GM19025 (cell line): ENCODE measurements around the gene PFDN6.
"Not testable (repeated sequence)": the region's sequence is repeated elsewhere in the genome, so short reads cannot be mapped to it uniquely, and the experiment has no call there.

Experiments used
- ATAC-seq: cut with Tn5 transposase; IDR thresholded peaks from one replicate; pipeline ENCODE4 v1.9.1; 2021; ENCODE audit warnings: mild to moderate bottlenecking, low read depth, moderate library complexity; ENCODE audit not compliant: unreplicated experiment

Gene PFDN6

DNA sequence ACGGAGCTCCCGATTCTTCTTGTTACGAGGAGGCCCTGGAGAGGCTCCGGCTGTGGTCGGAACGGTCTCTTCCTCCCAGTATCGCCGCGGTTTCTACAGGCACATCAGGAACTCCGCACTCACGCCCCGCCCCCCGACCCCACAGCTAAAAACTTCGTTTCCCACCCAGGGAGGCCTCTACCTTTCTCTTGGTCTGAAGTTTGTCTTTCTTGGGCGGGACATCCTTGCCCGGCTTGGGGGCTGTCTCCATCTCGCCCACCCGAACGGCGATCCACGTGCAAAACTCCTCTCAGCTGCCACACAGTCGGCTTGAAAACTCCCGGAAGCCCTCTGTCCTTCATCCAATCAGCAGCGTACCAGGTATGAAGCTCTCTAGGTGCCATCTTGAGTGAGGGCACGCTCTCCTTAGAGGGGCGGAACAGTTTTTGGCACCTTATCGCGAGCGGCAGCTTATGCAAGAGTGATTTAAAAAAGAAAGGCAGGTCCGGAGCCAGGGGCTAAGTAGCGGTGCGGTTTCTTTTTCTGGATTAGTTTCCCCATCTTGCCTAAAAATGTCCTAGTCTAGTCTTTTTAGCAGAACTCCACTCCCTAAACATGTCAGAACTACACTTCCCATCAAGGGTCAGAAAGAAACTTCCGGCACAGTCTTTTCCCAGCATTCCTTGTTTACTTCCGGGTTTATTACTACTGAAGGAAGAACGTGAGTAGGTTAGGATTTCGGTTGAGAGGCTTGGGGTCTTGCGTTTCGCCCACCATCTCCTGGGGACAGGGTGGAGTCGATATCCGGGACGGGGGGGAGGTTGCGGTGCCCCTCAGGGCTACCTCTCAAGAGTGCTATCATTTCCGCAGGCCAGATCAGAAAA, at the start of gene PFDN6, which contains the start of gene WDR46:
Gene PFDN6, plus strand, starts transcription at position 681 of the 863 bp plus-strand sequence. CDS start 256 bp downstream, outside the sequence.
Gene WDR46, minus strand, starts transcription at position 319 of the 863 bp plus-strand sequence. Its CDS starts 69 bp downstream, at position 250.
- ATAC-seq = peak; percentile 91

DNA sequence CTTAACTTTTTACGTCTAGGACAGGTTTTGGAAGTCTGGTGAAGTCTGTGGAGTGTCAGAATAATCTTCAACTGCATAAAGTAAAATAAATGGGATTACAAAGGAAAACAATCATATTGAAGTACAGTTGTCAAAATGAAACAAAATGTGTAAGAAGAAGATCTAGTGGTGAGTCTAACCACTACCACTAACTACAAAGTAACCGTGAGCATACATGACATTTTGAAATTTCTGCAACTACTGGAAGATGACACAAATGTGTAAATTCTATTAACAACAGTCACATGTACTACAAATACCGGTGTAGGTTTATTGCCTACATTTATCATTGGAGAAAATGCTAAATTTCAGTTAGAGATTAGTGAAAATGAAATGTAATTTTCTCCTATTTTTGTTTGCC, 47.4 kb upstream of the PFDN6 start:
- ATAC-seq = no peak

DNA sequence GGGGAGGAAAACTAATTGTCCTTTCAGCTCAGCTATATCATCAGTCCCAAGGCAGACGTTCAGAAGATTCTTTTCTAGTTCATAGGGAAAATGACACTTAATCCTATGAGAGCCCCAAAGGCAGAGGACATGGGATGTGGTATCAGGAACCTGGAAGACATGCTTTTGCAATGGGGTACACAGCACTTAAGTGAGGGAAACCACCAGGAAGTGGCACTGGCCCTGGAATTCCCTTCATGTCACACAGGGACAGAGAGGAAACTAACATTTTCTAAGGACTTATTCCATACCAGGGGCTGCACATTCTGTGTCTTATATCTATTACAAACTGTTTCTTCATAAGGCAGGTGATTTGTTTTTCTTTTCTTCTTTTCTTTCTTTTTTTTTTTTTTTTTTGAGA, 45.9 kb upstream of the PFDN6 start:
- ATAC-seq = no peak

DNA sequence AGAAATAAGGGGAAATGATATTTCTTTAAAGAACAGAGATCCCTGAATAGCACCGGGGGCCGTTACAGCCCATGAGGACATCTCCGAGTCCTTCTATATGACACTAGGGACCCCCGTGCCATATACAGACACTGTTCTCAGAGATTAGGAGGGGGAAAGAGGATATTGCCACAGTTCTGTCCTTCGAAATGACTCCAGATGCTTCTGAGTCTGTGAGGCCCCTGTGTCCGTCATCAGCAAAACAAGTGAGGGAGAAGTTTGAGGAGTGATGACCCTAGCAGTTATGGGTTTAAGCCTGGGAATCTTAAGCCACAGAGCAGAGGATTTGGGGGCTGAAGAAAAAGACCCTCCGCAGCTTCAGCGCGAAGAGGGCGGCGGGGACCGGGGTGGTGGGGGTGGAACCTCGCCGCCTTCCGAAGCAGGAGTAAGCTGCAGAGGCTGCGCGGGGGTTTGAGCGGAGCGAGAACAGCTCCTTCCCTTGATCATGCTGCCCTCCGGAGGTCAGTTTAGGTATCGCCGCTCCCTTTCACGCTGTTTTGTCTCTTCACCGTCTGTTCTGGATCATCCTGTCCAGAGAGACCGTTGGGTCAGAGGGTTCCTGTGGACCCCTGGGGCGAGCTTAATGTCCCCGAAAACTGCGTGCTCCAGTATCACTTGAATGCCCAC, 41.3 kb upstream of the PFDN6 start:
- no peak for ATAC-seq

DNA sequence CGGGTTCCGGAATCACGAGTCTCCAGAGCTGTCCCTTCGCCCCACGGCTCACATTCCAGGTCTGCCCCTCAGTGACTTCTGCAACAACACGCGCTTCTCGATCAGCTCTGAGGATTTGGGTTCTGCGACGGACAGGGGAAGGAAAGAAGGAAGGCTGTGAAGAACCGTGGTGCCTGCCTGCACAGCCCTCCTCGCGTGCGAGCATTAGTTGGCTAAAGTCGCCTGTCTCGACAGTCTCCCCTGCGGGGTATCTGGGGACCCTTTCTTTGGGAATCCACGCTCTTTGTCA, 40.8 kb upstream of the PFDN6 start:
- ATAC-seq = no peak

DNA sequence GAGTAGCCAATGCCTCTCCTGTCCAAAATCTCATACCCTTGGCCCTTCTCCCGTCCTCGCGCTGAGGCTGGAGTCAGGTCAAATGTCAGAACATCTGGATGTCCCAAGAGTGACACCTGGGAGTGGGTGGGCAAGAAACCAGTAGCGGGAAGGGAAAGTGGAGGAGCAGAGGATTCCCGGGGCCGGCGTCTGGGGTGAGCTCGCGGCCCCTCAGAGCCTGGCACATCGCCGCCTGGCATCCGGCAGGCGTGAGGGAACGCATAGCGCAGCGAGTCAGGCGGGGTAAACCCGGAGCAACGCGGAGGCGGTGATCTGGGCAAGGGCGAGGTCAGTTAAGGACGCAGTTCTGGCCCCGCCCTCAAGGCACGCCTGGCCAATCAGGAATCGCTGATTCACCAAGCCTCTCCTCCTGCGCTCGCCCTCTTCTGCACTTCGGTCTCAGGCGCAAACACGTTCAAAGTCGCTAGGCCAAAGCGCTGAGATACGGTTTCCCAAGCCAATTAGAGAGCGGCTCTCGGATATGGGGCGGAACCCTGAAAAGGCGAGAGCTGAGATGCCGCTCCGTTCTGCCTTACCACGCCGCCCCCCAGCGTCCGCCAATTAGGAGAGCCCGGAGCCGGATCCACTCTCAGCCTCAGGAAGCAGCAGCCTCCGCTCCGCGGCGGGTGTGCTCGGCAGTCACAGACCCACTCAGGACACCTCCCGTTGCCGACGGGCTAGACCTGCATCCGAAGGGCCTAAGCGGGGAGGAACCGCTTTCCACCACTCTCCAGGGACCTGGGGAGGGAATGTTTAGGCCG, 40.3 kb upstream of the PFDN6 start:
- ATAC-seq = peak; percentile 92

DNA sequence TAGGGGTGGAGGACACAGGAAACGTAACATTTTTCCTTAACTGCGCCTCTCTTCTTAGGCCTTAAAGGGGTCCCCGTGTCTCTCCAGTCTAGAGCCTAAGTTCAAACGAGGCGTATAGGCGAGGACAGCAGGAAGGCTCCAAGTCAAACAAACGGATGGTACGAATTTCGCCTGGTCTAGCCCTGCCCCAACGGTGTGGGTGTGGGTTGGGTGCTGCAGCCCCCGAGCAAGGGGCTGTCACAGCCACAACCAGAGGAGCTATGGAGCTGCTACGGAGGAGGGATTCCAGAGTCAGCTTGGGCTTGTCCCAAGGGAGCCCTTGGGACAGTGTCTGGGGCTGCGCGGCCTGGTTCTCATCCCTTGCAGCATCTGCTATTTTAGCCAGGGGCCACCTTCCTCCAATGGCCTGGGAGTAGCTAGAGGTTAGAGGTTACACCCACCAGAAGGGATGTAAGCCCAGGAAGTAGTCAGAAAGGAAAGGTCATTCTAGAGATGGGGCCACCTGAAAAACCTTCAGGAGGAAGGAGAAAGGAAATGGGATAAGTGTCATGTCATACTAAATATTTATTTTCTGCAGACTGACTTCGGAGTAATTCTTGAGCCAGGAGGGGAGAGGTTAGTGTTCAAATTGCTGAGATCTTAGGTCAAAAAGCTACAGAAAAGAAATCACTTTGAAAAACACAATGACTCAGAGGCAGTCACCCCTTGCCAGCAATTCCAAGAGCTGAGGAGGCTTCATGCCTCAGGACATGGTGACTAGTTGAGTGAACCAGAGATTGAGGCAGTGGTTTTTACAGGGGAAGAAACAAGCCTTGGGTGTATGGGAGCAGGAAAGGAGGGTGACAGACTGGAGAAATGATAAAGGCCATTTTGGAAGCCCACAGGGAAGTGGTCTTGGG, 39.4 kb upstream of the PFDN6 start:
- no peak for ATAC-seq

DNA sequence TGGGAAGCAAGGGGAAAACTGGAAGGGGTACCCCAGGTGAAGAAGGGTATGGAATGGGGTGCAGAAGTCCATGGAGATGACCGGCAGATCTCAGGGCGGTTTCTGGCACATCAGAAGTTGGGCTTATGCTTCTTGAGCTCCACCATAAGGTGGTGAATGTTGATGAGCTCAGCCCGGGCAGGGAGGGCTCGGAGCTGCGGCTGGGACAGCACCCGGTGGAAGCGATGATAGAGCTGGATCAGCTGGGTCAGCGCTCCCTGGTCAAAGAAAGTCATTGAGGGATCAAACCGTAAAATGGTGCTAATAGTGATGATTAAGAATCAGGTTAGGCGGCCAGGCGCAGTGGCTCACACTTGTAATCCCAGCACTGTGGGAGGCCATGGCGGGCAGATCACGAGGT, 38.7 kb upstream of the PFDN6 start:
- no peak for ATAC-seq

DNA sequence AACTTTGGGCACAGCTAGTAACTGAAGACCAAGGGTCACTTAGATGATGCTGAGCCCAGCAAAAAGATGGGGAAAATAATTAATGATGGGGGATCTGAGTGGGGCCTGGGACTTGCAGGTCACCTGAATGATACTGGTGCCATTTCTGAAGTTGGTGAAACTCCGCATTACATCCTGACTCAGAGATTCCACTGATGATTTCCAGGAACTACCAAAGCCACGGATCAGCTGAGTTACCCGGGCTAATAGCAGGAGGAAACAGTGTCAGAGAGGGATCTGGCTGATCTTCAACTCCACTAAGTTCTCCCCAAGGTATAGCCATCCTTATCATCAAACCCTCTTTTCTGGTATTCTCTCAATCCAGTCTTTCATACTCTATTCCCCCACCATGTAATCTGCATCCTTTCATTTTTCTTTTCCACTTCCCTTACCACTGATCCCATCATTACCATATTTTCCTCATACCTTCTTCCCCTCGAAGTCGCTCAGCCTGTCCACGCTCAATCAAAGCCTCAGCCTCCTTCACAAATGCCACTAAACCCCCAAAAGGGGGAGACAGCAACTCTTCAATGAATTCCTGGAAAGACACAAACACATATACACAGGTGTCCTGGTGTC, 37.9 kb upstream of the PFDN6 start:
- ATAC-seq = no peak

DNA sequence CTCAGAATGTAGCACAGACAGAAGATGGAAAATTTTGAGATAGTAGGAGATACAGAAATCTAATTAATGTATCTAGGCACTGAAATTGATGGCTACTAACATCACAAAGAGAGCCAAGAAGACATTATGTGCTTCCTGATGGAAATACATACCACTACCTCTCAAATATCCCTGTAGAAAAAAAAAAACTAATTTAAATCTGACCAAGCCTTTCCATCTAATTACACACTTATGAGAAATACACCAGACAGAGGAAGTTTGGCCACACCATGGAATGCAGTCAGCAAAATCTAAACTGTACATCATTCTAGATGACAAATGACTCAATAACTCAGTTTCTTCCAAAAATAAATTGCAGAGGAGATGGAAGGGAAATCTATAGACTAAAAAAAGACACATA, 36.6 kb upstream of the PFDN6 start:
- ATAC-seq = no peak

DNA sequence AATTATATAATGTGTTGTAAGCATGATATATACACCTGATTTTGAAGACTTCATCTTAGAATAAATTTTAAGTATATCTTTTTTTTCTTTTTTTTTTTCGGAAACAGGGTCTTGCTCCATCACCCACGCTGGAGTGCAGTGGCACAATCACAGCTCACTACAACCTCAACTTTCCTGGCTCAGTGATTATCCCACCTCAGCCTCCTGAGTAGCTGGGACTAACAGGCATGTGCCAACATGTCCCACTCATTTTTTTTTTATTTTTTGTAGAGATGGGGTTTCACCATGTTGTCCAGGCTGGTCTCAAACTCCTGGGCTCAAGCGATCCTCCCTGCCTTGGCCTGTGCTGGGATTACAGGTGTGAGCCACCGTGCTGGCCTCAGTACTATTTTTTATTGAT, 34.8 kb upstream of the PFDN6 start:
- no peak for ATAC-seq

DNA sequence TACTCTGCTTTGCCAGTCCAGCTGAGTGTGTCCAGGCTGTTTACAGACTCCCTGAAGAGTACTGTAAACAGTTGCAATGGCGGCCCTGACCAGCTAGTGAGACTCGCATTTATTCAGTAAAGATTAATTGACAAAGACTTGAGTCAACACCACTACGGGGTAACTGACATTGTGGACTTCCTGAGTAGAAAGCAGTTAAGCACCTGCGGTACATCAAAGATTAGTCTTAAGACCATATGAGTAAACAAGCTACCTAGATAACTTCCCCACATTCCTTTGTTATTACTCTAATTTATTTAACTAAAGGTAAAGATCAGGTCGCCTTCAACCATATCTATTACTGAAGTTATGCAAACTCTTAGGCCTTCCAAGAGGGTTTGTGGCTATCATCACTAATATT, 30.4 kb upstream of the PFDN6 start:
- no peak for ATAC-seq

DNA sequence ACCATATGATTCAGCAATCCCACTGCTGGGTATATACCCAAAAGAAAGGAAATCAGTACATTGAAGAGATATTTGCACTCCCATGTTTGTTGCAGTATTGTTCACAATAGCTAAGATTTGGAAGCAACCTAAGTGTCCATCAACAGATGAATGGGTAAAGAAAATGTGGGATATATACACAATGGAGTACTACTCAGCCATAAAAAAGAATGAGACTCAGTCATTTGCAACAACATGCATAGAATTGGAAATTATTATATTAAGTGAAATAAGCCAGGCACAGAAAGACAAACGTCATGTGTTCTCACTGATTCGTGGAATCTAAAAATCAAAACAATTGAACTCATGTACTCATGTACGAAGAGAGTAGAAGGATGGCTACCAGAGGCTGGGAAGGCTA, 26.9 kb upstream of the PFDN6 start:
- not testable (repeated sequence) for ATAC-seq

DNA sequence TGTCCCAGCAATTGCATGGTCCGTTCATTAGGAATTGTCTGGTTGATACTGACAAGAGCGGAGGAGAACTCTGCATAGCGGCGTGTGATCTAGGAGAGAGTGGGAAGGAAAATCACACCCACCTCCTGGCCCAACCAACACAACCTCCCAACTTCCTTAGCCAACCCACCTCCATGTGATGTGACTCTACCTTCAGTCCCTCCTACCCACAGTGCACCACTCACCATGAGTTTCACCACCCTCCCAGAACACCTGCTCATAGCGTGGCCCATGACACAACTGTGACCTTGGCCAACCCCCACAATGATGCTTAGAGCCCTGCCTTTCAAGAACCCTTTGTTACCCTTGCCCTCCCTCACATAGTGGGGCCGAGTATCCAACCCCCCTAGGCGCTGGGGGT, 25.4 kb upstream of the PFDN6 start:
- ATAC-seq = no peak

DNA sequence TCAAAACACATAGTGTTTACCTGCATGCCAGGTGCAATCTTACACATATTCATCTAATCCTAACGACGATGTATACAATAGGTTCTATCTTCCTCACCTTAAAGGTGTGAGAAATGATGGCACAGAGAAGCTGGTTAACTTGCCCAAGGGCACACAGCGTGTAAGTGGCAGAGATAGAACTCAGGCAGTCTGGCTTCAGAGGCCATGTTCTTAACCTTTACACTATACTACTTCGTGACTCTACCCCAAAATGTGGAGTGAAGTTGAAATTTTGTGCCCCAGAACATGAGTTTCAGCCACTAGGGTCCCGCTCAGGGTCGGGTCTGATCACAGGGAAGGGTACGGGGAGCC, 18.3 kb upstream of the PFDN6 start:
- peak; percentile 20 for ATAC-seq

DNA sequence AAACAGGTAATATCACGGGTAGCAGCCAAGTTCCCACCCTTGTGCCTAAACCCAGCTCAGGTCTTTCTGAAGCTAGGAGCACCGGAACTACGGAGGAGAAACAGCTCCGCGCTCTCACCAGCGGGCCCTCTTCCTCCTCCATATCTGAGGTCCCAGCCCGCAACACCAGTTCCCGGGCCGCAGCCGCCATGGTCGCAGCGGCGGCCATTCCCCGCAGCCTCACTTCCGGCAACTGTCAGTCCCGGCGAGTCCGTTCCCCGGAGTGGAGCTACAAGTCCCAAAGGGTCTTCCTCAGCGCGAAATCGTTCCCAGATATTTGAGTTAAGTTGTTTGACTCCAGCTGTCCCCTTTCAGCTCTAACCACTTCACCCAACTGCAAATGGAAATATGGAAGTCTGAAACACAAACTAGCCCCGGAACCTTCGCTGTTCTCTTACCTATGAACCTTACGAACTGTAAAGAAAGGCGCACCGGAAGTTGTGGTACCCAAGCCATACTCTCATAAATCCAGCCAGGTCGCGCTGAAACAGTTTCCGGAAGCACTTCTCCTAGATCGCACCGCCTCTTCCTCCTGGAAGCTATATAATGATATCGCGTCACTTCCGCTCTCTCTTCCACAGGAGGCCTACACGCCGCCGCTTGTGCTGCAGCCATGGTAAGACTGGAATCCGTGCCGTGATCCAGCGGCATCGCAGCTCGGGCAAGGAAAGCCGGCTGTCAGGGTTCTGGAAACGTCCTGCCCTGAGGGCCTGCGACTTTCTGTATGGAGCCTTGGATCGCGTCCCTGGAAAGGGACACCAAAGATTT, 17.7 kb upstream of the PFDN6 start, which contains the start of the genes RPS18 and VPS52:
Gene RPS18, plus strand, starts transcription at position 608 of the 807 bp plus-strand sequence. Its CDS starts 45 bp downstream, at position 653.
Gene VPS52, minus strand, starts transcription at position 409 of the 807 bp plus-strand sequence. Its CDS starts 201 bp downstream, at position 208.
- peak; percentile 63 for ATAC-seq

DNA sequence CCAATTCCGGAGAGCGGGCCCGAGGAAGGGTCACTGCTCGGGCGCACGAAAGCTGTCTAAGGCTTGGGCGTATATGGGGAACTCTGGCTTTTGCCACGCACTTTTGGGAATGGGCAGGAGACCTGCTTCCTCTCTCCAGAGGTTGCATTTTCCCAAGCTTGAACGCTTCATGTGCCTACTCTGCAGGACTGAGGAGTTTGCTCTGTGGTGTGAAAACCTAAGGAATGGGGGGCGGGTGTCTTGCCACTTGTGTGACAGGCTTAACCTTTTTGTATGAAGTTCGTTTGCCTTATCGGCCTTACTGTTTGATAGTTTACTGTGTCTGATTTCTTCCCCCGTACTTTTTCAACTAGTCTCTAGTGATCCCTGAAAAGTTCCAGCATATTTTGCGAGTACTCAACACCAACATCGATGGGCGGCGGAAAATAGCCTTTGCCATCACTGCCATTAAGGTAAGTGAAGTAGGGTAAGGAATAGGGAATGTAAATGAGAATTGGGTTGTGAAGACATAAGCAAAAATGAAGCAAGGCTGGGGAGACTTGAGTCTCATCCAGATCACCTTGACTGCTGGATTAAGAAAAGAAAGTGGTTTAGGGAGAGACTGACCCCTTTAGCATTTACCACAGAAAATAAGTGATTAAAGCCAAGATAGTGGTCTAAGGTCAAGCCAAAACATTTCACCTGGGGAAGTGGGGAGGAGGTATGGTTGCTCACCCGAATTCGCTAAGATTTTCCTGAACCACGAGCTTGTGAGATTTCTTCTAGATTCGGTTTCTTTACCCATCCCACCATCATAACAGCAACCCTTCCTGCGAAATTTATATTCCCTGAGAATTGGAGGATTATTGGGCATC, 16.9 kb upstream of the PFDN6 start:
- ATAC-seq = no peak
